AG20443 (cell line): ENCODE measurements around the gene GTPBP4.
"Not testable (repeated sequence)": the region's sequence is repeated elsewhere in the genome, so short reads cannot be mapped to it uniquely, and the experiment has no call there.

Experiments
- DNase-seq: peaks from one replicate; pipeline ENCODE4 v3.0.0; 2012; ENCODE audit warnings: low spot score, mixed read lengths

Gene GTPBP4

GRCh38 chr10:1025683-1026082, 37.4 kb downstream of the GTPBP4 start, which contains the start of gene IDI2:
TSS of gene IDI2 (minus strand) at chr10:1025859. CDS start at chr10:1024723, 1,136 bp downstream.
- DNase-seq, result no peak

- no peak for DNase-seq
Measured at GRCh38 chr10:1026578-1026977, 38.3 kb downstream of the GTPBP4 start.

- DNase-seq, result no peak
Measured at GRCh38 chr10:1029838-1030237, 41.6 kb downstream of the GTPBP4 start.

GRCh38 chr10:1033601-1034000, 45.4 kb downstream of the GTPBP4 start:
- DNase-seq, result no peak

- peak; percentile 29 for DNase-seq
Measured at GRCh38 chr10:1034758-1035157, 46.5 kb downstream of the GTPBP4 start.

GRCh38 chr10:1035201-1035600, 47.0 kb downstream of the GTPBP4 start:
- peak; percentile 54 for DNase-seq

- no peak for DNase-seq
Measured at GRCh38 chr10:1036341-1036791, 48.1 kb downstream of the GTPBP4 start.

GRCh38 chr10:1037098-1037497, 48.9 kb downstream of the GTPBP4 start:
- no peak for DNase-seq

- DNase-seq, result not testable (repeated sequence)
Measured at GRCh38 chr10:1038769-1039168, 50.5 kb downstream of the GTPBP4 start.

- no peak for DNase-seq
Measured at GRCh38 chr10:1040133-1040532, 51.9 kb downstream of the GTPBP4 start.

- DNase-seq, result no peak
Measured at GRCh38 chr10:1041514-1041913, 53.3 kb downstream of the GTPBP4 start.

GRCh38 chr10:1043532-1043995, 55.3 kb downstream of the GTPBP4 start:
- DNase-seq, result no peak

- no peak for DNase-seq
Measured at GRCh38 chr10:1044146-1044545, 55.9 kb downstream of the GTPBP4 start.

GRCh38 chr10:1044964-1045363, 56.7 kb downstream of the GTPBP4 start:
- no peak for DNase-seq

- DNase-seq, result no peak
Measured at GRCh38 chr10:1045415-1045814, 57.2 kb downstream of the GTPBP4 start.

GRCh38 chr10:1047937-1048336, 59.7 kb downstream of the GTPBP4 start:
- no peak for DNase-seq

GRCh38 chr10:1048349-1048731, 60.1 kb downstream of the GTPBP4 start:
- no peak for DNase-seq

- DNase-seq, result peak; percentile 97
Measured at GRCh38 chr10:1048732-1049424, 60.6 kb downstream of the GTPBP4 start, which contains the start of gene IDI1. TSS of gene IDI1 (minus strand) at chr10:1049119. CDS start at chr10:1049003, 116 bp downstream.

- DNase-seq, result no peak
Measured at GRCh38 chr10:1049425-1049958, 61.3 kb downstream of the GTPBP4 start.

- DNase-seq, result no peak
Measured at GRCh38 chr10:1050145-1050544, 61.9 kb downstream of the GTPBP4 start.

GRCh38 chr10:1050554-1050953, 62.3 kb downstream of the GTPBP4 start:
- DNase-seq, result no peak

GRCh38 chr10:1054684-1055083, 66.5 kb downstream of the GTPBP4 start:
- no peak for DNase-seq

- DNase-seq, result peak; percentile 96
Measured at GRCh38 chr10:1056326-1057105, 68.3 kb downstream of the GTPBP4 start, which contains the start of gene WDR37. TSS of gene WDR37 (plus strand) at chr10:1056385. CDS start at chr10:1072156, 15,771 bp downstream.
